GM12874 (cell line): ENCODE results near the gene PEX11A.

Source experiments
- TF ChIP-seq, protein P1 (sequence below): IDR thresholded peaks from 2 replicates; pipeline ENCODE4 v1.5.1; 2011; ENCODE audit warnings: low read depth, mild to moderate bottlenecking, control low read depth, low read length, moderate library complexity; ENCODE audit not compliant: insufficient read depth

PEX11A gene

GRCh38 chr15:89724621-89725020 lies 34.1 kb upstream of the PEX11A start:
- TF ChIP-seq, protein P1, sequence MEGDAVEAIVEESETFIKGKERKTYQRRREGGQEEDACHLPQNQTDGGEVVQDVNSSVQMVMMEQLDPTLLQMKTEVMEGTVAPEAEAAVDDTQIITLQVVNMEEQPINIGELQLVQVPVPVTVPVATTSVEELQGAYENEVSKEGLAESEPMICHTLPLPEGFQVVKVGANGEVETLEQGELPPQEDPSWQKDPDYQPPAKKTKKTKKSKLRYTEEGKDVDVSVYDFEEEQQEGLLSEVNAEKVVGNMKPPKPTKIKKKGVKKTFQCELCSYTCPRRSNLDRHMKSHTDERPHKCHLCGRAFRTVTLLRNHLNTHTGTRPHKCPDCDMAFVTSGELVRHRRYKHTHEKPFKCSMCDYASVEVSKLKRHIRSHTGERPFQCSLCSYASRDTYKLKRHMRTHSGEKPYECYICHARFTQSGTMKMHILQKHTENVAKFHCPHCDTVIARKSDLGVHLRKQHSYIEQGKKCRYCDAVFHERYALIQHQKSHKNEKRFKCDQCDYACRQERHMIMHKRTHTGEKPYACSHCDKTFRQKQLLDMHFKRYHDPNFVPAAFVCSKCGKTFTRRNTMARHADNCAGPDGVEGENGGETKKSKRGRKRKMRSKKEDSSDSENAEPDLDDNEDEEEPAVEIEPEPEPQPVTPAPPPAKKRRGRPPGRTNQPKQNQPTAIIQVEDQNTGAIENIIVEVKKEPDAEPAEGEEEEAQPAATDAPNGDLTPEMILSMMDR, result no peak

DNA sequence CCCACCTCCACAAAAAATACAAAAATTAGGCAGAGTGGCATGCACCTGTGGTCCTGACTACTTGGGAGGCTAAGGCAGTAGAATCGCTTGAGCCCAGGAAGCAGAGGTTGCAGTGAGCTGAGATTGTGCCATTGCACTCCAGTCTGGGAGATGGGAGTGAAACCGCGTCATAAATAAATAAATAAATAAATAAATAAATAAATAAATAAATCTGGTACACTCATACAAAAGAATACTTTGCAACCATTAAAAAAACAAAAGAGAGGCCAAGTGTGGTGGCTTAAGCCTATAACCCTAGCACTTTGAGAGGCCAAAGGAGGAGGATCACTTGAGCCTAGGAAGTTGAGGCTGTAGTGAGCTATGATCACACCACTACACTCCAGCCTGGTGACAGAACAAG lies 32.5 kb upstream of the PEX11A start:
- TF ChIP-seq, protein P1, result no peak

DNA sequence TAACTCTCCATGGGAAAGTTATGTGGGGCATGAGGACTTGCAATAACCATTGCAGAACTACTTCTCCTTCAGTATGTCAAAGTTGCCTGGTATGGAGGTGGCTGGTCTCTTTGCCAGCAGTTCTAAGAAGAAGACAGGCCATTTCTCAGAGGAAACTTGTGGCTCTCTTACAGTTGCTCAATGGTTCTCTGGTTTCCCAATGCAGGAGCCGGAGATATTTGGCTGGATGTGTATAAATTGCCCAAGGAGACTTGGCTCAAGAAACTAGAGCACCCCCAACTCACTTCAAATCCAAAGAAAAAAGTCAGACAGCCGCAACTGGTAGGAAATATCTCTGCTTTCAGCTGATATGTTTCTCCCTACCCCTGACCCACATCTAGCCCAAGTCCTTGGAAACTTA lies 24.2 kb upstream of the PEX11A start:
- TF ChIP-seq, protein P1, result no peak

GRCh38 chr15:89707577-89707976 lies 17.0 kb upstream of the PEX11A start:
- TF ChIP-seq, protein P1, result no peak

GRCh38 chr15:89704411-89704810 lies 13.9 kb upstream of the PEX11A start:
- TF ChIP-seq, protein P1, result no peak

- TF ChIP-seq, protein P1, result no peak
Observed at GRCh38 chr15:89695198-89695597, 4.6 kb upstream of the PEX11A start.

GRCh38 chr15:89693696-89694095 lies 3.1 kb upstream of the PEX11A start:
- TF ChIP-seq, protein P1, result no peak

GRCh38 chr15:89693091-89693490 lies 2.5 kb upstream of the PEX11A start:
- TF ChIP-seq, protein P1, result no peak
